ENCODE data around the gene ADAMTS13. TPM values are rescaled to one million over a fixed set of nuclear protein-coding genes. Genes with fewer than 3 reads are reported as not detected.

Gene ADAMTS13
- total RNA-seq, 4 donors from 2014 or later: 2.6 to 12.7 (median 7.2) TPM

GRCh38 chr9:133484671-133485437 lies 62.7 kb downstream of the ADAMTS13 start:
- in situ Hi-C loops (cut with MboI; ENCODE audit: low pct_ligation_motif_present in 1 of 4, low pct_unique_long_range_greater_than_20kb in 1 of 4, low sequenced_read_pairs in 3 of 4) (loop anchor here (5.0 to 25.0 kb wide), 5 partner anchors 73 to 300 kb away; no protein-coding TSS in a partner anchor), intact Hi-C loops (cut with DNase I; ENCODE audit: low total_unique reads) (loop anchor here (10.0 kb wide), 1 partner anchor 300 kb away; no protein-coding TSS in a partner anchor)
- Histone ChIP-seq H3K27ac (no peak overlapping the region), H3K36me3 (no peaks in the 10 kb centered on the region), H3K4me1 (peaks cover 0 to 5% (median 2%) of the 10 kb centered on the region in 4 donors), H3K4me3 (no peak overlapping the region), H3K9me3 (no peaks in the 10 kb centered on the region), H3K27me3 (peaks cover 22% of the 10 kb centered on the region)
- TF ChIP-seq, protein P1, sequence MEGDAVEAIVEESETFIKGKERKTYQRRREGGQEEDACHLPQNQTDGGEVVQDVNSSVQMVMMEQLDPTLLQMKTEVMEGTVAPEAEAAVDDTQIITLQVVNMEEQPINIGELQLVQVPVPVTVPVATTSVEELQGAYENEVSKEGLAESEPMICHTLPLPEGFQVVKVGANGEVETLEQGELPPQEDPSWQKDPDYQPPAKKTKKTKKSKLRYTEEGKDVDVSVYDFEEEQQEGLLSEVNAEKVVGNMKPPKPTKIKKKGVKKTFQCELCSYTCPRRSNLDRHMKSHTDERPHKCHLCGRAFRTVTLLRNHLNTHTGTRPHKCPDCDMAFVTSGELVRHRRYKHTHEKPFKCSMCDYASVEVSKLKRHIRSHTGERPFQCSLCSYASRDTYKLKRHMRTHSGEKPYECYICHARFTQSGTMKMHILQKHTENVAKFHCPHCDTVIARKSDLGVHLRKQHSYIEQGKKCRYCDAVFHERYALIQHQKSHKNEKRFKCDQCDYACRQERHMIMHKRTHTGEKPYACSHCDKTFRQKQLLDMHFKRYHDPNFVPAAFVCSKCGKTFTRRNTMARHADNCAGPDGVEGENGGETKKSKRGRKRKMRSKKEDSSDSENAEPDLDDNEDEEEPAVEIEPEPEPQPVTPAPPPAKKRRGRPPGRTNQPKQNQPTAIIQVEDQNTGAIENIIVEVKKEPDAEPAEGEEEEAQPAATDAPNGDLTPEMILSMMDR (IDR thresholded peaks at IDR 0.05): no peak
- TF ChIP-seq POLR2AphosphoS5 (IDR thresholded peaks at IDR 0.05) (no peak), EP300 (IDR thresholded peaks at IDR 0.05; ENCODE audit: low read depth) (no peak), POLR2A (IDR thresholded peaks at IDR 0.05) (no peak)
- no peak for DNase-seq
- 49% methylated on average over 14 of the region's 22 CpGs; no CpG with 5 or more reads in 1 of the 2 donors for WGBS, 2 donors (ENCODE audit: low coverage in 1 of 2)

DNA sequence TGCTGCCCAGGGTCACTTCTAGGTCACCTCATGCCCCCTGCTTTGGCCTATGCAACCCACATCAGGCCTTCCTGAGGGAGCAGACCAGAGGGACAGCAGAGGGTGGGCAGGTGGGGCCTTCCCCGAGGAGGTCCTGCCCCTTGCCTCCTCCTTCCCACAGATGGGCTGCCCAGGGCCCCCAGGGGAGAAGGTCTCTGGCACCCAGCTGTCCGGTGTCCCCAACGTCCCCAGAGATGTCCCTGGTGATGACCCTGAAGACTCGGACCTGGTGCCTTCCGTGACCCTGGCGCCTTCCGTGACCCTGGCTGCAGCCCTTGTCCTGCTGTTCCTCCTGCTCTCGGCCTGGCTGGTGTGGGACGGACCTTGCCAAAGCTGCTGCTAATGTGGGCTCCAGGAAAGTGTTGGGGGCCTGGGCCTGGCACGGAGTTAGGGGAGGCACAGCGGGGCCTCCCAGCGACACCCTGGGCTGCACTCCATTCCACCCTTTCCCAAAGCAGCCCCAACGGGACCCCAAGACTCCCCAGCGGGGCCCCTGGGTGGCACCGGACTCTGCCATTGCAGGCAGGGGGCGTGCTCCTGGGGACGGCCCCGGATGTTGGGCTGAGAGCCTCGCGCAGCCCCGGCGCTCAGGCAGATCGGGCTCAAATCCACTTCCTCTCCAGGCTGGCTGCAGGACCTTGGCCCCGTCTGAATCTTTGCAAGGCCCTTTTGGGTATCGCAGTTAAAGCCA lies 63.5 kb downstream of the ADAMTS13 start:
- peaks cover 0 to 5% (median 2%) of the 10 kb centered on the region in 4 donors for H3K4me1 ChIP-seq
- intact Hi-C loops (cut with DNase I; ENCODE audit: low total_unique reads) (loop anchor here (2.0 to 10.0 kb wide), 2 partner anchors 79 to 301 kb away; no protein-coding TSS in a partner anchor), in situ Hi-C loops (cut with MboI; ENCODE audit: low pct_ligation_motif_present in 1 of 4, low pct_unique_long_range_greater_than_20kb in 1 of 4, low sequenced_read_pairs in 3 of 4) (loop anchor here (10.0 to 25.0 kb wide), 3 partner anchors 81 to 301 kb away; no protein-coding TSS in a partner anchor)
- peaks cover 21% of the 10 kb centered on the region for H3K27me3 ChIP-seq
- no peak overlapping the region for H3K27ac ChIP-seq
- no peaks in the 10 kb centered on the region for H3K9me3 ChIP-seq
- no peaks in the 10 kb centered on the region for H3K36me3 ChIP-seq
- TF ChIP-seq EP300 (IDR thresholded peaks at IDR 0.05; ENCODE audit: low read depth): no peak
- no peak for TF ChIP-seq POLR2A (IDR thresholded peaks at IDR 0.05)
- TF ChIP-seq POLR2AphosphoS5 (IDR thresholded peaks at IDR 0.05): no peak
- TF ChIP-seq, protein P1 (IDR thresholded peaks at IDR 0.05): no peak
- no peak overlapping the region for H3K4me3 ChIP-seq
- no peak for DNase-seq
- 43% methylated on average over 19 of the region's 25 CpGs; no CpG with 5 or more reads in 1 of the 2 donors for WGBS, 2 donors (ENCODE audit: low coverage in 1 of 2)

DNA sequence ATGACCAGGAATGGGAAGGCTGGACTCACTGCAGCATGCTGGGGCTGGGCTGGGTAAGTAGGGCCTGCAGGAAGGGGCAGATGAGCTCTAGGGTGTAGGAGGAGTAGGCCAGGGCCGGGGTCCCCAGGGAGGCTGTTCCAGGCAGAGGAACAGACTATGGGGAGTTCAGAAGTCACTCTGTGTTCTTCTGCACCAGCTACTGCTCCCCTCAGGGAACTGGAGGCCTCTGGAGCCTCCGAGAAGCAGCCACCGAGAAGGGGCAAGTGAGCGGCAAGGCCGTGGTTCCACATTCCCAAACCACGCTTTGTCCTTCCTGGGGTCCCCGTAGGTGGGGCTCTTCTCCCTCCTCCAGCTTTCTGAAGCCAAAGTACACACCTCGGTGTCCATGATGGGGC lies 65.2 kb downstream of the ADAMTS13 start:
- H3K27me3 ChIP-seq: peaks cover 12% of the 10 kb centered on the region
- no peak for DNase-seq
- H3K4me3 ChIP-seq: no peak overlapping the region
- in situ Hi-C loops (cut with MboI; ENCODE audit: low pct_ligation_motif_present in 1 of 4, low pct_unique_long_range_greater_than_20kb in 1 of 4, low sequenced_read_pairs in 3 of 4): loop anchor here (10.0 to 25.0 kb wide), 3 partner anchors 83 to 303 kb away; no protein-coding TSS in a partner anchor
- H3K4me1 ChIP-seq: peaks cover 0 to 5% (median 2%) of the 10 kb centered on the region in 4 donors
- intact Hi-C loops (cut with DNase I; ENCODE audit: low total_unique reads): loop anchor here (2.0 to 10.0 kb wide), 2 partner anchors 81 to 303 kb away; no protein-coding TSS in a partner anchor
- 87% methylated on average over 8 of the region's 8 CpGs; no CpG with 5 or more reads in 1 of the 2 donors for WGBS, 2 donors (ENCODE audit: low coverage in 1 of 2)
- no peaks in the 10 kb centered on the region for H3K9me3 ChIP-seq
- TF ChIP-seq POLR2AphosphoS5 (IDR thresholded peaks at IDR 0.05): no peak
- H3K36me3 ChIP-seq: no peaks in the 10 kb centered on the region
- no peak overlapping the region for H3K27ac ChIP-seq

- TF ChIP-seq, protein P1 (IDR thresholded peaks at IDR 0.05): no peak
- TF ChIP-seq EP300 (IDR thresholded peaks at IDR 0.05; ENCODE audit: low read depth) (no peak), POLR2A (IDR thresholded peaks at IDR 0.05) (no peak), POLR2AphosphoS5 (IDR thresholded peaks at IDR 0.05) (no peak)
- WGBS, 2 donors (ENCODE audit: low coverage in 1 of 2): 91% methylated on average over 15 of the region's 18 CpGs; no CpG with 5 or more reads in 1 of the 2 donors
- intact Hi-C loops (cut with DNase I; ENCODE audit: low total_unique reads) (loop anchor here (10.0 kb wide), 1 partner anchor 304 kb away; no protein-coding TSS in a partner anchor), in situ Hi-C loops (cut with MboI; ENCODE audit: low pct_ligation_motif_present in 1 of 4, low pct_unique_long_range_greater_than_20kb in 1 of 4, low sequenced_read_pairs in 3 of 4) (loop anchor here (10.0 to 25.0 kb wide), 3 partner anchors 84 to 304 kb away; no protein-coding TSS in a partner anchor)
- H3K36me3 ChIP-seq: no peaks in the 10 kb centered on the region
- H3K27me3 ChIP-seq: peaks cover 12% of the 10 kb centered on the region
- DNase-seq: no peak
- H3K27ac ChIP-seq: no peak overlapping the region
- peaks cover 0 to 5% (median 2%) of the 10 kb centered on the region in 4 donors for H3K4me1 ChIP-seq
- H3K9me3 ChIP-seq: no peaks in the 10 kb centered on the region
- no peak overlapping the region for H3K4me3 ChIP-seq
Observed at GRCh38 chr9:133488686-133489252, 66.6 kb downstream of the ADAMTS13 start.

Measured in transverse colon (tissue), 4 donors.